ELF-1 (cell line): ENCODE data around the gene OLFML2A.

Experiments used
- DNase-seq: peaks from one replicate; pipeline ENCODE4 v3.0.0-alpha.2; 2016; ENCODE audit warnings: low read depth, low spot score

Gene OLFML2A

DNA sequence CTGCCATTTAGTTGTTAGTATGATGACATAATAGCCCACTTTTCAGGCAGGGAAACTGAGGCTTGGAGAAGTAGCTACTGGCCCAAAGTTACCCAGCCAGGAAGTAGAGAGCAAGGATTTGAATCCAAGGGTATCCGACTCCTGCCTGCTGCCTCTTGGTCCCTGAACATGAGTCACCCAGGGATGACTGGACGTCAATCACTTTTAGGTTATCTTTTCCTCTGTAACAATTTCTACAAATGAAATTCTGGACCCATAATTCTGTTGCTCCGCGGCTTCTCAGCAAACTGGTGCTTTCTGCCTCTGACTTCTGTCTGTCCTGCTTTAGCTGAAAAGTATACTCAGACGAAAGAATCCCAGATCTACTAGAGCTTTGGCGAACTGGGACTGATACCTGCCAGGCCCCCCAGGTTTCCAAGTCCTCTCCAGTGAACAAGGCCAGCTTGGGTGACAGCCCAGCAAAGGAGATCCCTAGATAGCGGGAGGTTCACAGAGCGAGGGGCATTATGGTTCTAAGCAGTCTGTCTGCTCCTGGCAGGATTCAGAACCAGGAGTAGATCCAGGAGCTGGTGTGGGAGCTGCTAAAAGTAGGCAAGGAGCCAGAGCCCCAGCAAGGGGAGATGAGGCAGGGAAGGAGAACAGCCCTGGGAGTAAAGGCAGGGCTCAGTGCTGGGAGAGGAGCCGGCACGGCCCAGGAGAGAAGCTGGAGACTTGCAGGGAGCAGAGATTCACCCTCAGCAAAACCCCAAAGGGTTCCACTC, 20.6 kb downstream of the OLFML2A start:
- no peak for DNase-seq

DNA sequence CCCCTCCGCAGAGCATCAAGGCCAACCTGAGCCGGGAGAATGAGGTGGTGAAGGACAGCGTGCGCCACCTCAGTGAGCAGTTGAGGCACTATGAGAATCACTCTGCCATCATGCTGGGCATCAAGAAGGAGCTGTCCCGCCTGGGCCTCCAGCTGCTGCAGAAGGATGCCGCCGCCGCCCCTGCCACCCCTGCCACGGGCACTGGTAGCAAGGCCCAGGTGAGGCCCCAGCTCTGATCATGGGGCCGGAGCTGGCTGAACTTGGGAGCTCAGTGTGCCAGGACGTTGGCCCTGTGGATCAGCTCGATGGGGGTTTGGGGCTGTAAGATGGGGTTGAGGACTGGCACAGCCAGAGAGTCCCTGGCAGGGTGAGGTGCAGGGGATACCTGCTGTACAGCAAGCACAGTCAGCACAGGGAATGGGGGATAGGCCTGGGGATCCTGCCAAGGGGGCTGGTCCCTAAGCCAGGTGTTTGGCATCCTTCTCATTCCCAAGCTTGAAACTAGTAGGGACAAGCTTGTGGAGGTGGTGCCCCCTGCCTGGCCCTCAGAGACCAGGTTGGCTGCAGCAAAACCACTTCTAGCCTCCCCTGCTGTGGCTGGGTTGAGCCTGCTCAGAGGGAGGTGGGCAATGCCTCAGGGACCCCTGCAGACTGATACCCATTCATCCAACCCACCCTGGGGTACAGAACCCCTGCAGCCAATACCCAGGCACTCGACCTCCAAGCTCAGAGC, 22.5 kb downstream of the OLFML2A start:
- no peak for DNase-seq

DNA sequence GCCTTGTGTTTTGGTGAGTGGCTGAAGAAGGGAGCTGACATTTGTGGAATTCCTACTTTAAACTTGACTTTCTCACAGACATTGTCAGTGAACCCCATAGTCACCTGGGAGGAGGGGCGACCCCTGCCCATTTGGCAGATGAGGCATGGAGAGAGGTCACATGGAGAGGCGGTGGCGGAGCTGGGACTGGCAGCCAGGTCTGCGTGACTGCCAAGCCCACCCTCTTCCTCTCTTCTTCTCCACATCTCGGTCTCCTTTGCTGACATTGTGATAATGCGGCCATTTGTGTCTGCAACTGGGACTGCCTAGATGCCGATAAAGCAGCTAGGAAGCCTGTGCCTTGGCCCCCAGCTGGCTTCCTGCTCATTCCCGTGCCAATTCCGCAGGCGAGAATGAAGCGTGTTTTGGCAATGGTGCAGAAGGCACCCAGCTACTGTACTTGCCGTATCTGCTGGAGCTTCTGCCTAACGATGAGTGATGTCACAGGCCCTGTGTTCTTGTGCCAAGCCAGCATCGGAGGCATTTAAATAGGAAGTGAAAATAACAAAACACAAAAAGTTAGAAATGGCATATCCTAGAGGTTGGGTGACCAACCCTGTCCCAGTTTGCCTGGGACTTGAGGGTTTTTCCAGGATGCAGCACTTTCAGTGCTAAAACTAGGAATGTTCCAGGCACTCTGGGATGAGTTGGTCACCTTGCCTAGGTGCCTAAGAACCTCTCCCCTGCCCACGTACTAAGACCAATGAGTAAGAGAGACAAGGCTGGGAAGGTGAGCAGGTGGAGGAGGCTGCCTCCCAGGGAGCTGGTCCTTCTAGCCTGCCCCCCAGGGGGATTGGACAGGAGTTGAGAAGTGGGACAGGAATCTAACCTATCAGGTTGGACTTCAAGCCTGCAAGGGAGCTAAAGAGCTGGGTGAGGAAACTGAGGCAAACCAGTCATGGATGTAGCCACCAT, 23.6 kb downstream of the OLFML2A start:
- no peak for DNase-seq

- no peak for DNase-seq
Measured at GRCh38 chr9:124801356-124801755, 24.4 kb downstream of the OLFML2A start.

DNA sequence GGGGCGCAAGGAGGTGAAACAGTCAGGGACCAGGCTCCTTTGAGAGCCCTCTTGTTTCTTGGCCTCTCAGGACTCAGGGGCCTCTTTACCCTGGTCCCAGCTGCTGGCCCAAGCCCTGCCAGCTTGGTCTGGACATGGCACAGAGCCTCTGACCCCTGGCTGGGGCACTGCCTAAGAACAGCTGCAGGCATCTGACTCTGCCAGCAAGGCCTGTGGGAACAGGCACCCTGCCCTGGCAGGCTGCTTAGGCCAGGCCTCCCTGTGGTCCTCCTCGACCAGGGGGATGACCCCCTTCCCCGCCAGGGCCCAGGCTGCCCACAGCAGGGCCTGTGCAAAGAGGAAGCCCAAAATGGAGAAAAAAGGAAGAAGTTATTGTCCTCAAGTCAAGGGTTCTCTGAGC, 25.5 kb downstream of the OLFML2A start:
- no peak for DNase-seq

DNA sequence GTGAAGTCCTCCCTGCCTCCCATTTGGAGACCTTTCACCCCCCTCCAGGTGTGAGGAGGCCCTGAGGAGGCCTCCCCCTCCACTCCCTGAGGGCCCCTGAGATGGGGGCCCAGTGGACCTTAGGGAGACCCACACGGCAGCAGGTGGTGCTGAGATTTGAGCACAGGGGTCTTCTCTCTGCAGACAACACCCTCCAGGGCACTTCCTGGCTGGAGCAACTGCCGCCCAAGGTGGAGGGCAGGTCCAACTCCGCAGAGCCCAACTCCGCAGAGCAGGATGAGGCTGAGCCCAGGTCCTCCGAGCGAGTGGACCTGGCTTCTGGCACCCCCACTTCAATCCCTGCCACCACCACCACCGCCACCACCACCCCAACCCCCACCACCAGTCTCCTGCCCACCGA, 27.0 kb downstream of the OLFML2A start:
- DNase-seq = no peak

- no peak for DNase-seq
Measured at GRCh38 chr9:124805186-124805585, 28.3 kb downstream of the OLFML2A start.

DNA sequence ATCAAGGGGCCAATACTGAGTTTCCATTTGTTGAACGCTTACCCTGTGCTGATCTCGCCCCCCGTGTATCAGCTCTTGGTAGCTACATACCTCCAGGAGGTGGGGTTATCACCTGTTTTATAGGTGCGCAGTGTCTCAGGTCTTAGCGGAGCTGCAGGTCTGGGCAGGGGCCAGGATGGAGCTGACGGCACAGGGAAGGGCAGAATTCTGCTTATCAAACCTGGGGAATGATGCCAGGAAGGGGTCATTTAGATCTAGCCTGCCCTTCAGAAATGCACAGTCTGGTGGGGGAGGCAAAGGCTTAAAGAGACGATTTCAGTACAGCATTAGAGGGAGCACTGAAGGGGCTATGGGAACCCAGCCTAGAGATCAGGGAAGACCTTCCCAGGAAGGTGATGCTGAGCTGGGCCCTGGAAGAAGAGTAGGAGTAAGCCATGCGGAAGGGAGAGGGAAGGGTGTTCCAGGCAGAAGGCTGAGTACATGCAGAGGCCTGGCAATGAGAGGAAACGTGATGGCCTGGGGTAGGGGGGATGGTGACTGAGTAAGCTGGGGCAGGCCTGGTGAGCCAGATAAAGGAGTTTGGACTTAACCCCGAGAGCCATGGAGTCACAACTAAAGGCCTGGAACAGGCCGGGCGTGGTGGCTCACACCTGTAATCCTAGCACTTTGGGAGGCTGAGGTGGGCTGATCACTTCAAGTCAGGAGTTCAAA, 31.5 kb downstream of the OLFML2A start:
- peak; percentile 46 for DNase-seq

GRCh38 chr9:124809211-124809610, 32.3 kb downstream of the OLFML2A start:
- peak; percentile 89 for DNase-seq

GRCh38 chr9:124809741-124810500, 33.0 kb downstream of the OLFML2A start:
- DNase-seq = no peak

- DNase-seq = peak; percentile 93
Measured at GRCh38 chr9:124810663-124811355, 33.9 kb downstream of the OLFML2A start.

DNA sequence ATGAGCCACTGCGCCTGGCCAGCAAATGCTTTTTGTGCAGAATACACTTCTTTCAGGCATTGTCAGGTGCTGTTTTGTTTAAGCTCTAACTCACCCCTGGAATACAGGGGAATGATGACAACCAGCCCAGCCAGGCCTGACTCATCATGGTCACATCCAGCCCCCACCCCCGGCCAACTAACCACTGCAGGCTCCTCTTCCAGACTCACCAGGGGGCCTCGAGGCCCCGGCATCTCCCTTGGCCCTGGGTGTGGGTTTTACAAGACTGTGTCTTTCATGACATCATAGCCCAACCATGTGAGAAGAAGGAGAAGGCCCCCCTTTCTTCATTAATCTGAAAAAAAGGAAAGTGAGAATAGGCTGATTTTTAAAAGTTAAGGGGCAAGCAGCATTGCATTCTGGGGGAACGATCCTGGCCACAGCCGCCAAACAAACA, 35.5 kb downstream of the OLFML2A start:
- DNase-seq = peak; percentile 93

DNA sequence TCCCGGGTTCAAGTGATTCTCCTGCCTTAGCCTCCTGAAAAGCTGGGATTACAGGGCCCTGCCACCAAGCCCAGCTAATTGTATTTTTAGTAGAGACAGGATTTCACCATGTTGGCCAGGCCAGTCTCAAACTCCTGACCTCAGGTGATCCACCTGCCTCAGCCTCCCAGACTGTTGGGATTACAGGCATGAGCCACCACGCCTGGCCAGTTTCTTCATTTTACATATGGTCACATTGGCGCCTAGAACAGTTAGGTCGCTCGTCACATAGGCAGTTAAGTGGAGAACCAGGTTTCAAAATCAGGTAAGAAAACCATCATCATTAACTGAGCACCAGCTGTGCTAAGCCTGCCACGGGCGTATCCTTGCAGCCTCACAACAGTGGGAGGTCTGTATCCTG, 36.1 kb downstream of the OLFML2A start:
- peak; percentile 40 for DNase-seq

DNA sequence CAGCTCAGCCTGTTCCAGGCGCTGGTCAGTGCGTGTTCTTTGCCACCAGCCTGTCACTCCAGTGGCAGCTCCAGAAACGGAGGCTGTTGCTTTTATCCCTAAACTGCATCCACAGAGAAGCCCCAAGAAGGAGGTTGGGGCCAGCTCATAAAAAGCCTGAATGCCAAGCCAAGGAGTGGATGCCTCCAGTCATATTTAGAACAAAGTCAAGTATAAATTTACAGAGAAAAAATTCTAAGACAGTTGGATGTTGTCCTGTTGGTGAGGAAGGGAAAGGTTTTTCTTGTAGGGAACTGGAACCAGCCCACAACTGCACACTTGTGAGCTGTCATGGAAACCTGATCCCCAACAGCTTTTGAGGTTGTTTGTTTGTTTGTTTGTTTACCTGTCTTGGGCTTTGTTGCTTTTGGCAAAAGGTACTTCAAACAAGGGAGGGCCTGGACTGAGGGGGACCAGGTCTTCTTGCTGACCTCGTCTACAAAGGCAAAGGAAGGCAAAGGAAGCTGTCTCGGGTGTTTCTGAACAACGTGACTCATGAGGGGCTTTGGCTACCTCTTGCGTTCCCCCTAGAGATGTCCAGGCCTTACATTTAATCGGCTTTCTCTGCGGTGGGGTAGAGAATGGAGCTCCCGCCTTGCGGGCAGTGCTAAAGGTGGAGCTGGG, 36.7 kb downstream of the OLFML2A start:
- DNase-seq = peak; percentile 39

DNA sequence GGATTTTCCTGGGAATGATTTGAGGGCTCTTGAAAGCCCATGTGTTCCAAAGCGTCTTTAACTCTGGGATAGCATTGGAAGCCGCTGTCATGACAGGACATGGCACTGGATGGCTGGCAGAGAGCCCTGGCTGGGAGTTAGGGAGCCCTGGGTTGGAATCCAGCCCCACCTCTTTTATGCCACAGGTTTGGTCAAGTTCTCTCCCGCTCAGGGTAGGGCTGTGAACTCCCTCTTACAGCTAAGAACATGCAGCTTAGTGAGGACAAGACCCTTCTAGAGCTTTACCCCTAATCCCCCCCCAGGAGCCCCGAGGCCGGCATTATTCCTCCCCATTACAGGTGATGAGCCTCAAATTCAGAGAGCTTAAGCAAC, 37.2 kb downstream of the OLFML2A start:
- no peak for DNase-seq

DNA sequence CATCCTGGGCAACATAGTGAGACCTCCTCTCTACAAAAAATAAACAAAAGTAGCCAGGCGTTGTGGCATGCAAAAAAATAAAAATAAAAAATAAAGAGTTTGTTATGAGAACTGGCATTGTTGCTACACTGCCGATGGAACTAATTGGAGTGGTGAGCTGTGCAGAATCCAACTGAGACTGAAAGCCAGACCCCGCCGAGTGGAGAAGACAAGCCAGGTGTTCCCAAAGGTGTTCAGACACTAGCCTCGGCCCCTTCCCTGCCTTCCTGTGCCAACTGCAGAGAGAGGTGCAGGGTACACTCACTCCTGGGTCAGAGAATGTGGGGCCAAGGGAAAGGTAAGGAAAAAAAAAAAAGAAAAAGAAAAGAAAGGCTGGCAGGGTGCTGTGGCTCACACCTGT, 38.7 kb downstream of the OLFML2A start:
- no peak for DNase-seq

DNA sequence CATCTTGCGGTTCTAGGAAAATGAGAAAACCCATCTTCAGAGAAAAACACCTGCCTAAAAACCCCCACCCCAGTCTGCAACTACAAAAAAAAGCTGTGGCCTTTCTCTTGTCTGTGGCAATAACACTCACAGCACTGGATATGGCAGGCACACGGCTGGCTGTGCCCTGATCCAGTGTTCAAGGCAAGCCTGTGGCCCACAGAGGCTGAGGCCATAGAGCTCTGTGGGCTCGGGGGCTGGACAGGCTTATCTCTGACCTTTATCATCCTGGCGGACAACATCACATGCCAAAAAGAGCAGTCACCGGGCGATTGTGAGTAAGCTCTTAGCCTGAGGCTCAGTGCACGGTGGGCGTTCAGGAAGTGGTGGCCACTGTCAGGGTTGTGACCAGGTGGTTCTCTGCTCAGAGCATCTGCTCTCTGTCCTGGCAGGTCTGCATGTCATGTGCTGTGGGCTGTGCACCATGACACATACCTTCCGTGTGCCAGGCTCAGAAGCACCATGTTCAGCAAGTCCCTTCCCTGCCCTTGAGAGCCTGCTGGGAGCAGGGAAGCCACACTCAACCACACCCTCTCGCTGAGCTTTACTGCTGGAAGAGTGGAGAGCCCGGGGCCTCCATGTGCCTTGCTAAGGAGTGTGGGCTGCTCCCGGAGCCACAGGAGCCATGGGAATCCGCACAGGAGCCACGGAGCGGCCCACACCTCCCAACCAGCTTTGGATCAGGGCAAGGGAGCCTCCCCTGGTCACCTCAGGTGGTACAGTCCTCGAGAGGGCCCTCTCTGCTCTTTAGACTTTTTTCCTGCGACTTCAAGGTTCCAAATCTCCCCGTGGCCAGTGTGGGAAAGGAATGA, 41.7 kb downstream of the OLFML2A start:
- peak; percentile 89 for DNase-seq
